Measurements from ENCODE around the gene SNUPN.

- TF ChIP-seq CTCF (IDR thresholded peaks at IDR 0.05), result no peak
- TF ChIP-seq POLR2A (IDR thresholded peaks at IDR 0.05), result no peak
Observed at GRCh38 chr15:75641603-75642002, 16.1 kb upstream of the SNUPN start.

Measured in uterus (tissue), 2 donors.